NOMO-1 treated with DMSO at 0.1 percent for 48 hours (cell line): Measurements from ENCODE around the gene SPTBN1.
A peak's percentile ranks its signal among the peaks of the same experiment; 100 is the strongest.

Source experiments
- DNase-seq: peaks from one replicate; lab custom pipeline; 2025; ENCODE audit not compliant: unreplicated experiment; lab: John Stamatoyannopoulos, UW

The SPTBN1 gene

GRCh38 chr2:54628418-54628817, 172.3 kb downstream of the SPTBN1 start:
- no peak for DNase-seq

GRCh38 chr2:54628957-54629356, 172.8 kb downstream of the SPTBN1 start:
- DNase-seq: no peak

GRCh38 chr2:54629390-54629789, 173.3 kb downstream of the SPTBN1 start:
- DNase-seq: no peak

GRCh38 chr2:54629914-54630857, 174.1 kb downstream of the SPTBN1 start:
- DNase-seq: no peak

GRCh38 chr2:54630858-54631497, 174.9 kb downstream of the SPTBN1 start:
- DNase-seq: no peak

GRCh38 chr2:54631755-54632154, 175.6 kb downstream of the SPTBN1 start:
- no peak for DNase-seq

GRCh38 chr2:54632733-54633692, 176.9 kb downstream of the SPTBN1 start:
- DNase-seq: no peak

- DNase-seq: no peak
Observed at GRCh38 chr2:54634021-54634420, 177.9 kb downstream of the SPTBN1 start.

GRCh38 chr2:54634564-54635511, 178.7 kb downstream of the SPTBN1 start:
- DNase-seq: no peak

GRCh38 chr2:54635554-54636152, 179.5 kb downstream of the SPTBN1 start:
- DNase-seq: no peak

GRCh38 chr2:54636415-54637139, 180.4 kb downstream of the SPTBN1 start:
- DNase-seq: no peak

- peak; percentile 75 for DNase-seq
Observed at GRCh38 chr2:54638103-54638502, 182.0 kb downstream of the SPTBN1 start.

- no peak for DNase-seq
Observed at GRCh38 chr2:54638774-54639187, 182.7 kb downstream of the SPTBN1 start.

- no peak for DNase-seq
Observed at GRCh38 chr2:54639609-54640008, 183.5 kb downstream of the SPTBN1 start.

- DNase-seq: no peak
Observed at GRCh38 chr2:54640834-54641540, 184.9 kb downstream of the SPTBN1 start.

GRCh38 chr2:54641988-54642387, 185.9 kb downstream of the SPTBN1 start:
- DNase-seq: no peak

- no peak for DNase-seq
Observed at GRCh38 chr2:54642677-54643430, 186.7 kb downstream of the SPTBN1 start.

- no peak for DNase-seq
Observed at GRCh38 chr2:54644236-54644635, 188.1 kb downstream of the SPTBN1 start.
